Glutamatergic neuron (in vitro differentiated cells): Measurements from ENCODE around the gene PCDHGA7. TPM values are rescaled to one million over a fixed set of nuclear protein-coding genes. Genes with fewer than 3 reads are reported as not detected.
"Not testable (repeated sequence)": the region's sequence is repeated elsewhere in the genome, so short reads cannot be mapped to it uniquely, and the experiment has no call there.

Source experiments
- DNase-seq: peaks from one replicate; pipeline ENCODE4 v3.0.0; 2022
- H3K27ac Mint-ChIP-seq: one replicate; pipeline ENCODE4 v1.8.0; 2020; ENCODE audit warnings: mild to moderate bottlenecking, mixed read lengths, inconsistent platforms; ENCODE audit not compliant: unreplicated experiment
- H3K27me3 Mint-ChIP-seq: one replicate; pipeline ENCODE4 v1.8.0; 2020; ENCODE audit warnings: mild to moderate bottlenecking, moderate library complexity, mixed read lengths, inconsistent platforms; ENCODE audit not compliant: unreplicated experiment
- H3K36me3 Mint-ChIP-seq: one replicate; pipeline ENCODE4 v1.8.0; 2020; ENCODE audit warnings: mild to moderate bottlenecking, mixed read lengths, inconsistent platforms; ENCODE audit not compliant: unreplicated experiment
- H3K4me1 Mint-ChIP-seq: one replicate; pipeline ENCODE4 v1.8.0; 2020; ENCODE audit warnings: mild to moderate bottlenecking, low read depth, mixed read lengths, inconsistent platforms; ENCODE audit not compliant: unreplicated experiment
- H3K4me3 Mint-ChIP-seq: one replicate; pipeline ENCODE4 v1.8.0; 2020; ENCODE audit warnings: mild to moderate bottlenecking, mixed read lengths, inconsistent platforms; ENCODE audit not compliant: unreplicated experiment
- H3K9me3 Mint-ChIP-seq: one replicate; pipeline ENCODE4 v1.8.0; 2020; ENCODE audit warnings: mild to moderate bottlenecking, moderate library complexity, mixed read lengths, inconsistent platforms; ENCODE audit not compliant: unreplicated experiment
- total RNA-seq: library from RNA; stranded (reverse); fragmentation: NEBNext Ultra II Directional; extraction: Animal tissue kit (Norgen Biotek cat#: 25700); gene quantifications from one replicate; pipeline ENCODE4 v1.2.1, GENCODE V29; 2021; ENCODE audit not compliant: unreplicated experiment
- TF ChIP-seq, protein P1 (sequence below): fragments of 200-600 bp; sonication (generic); IDR thresholded peaks from one replicate; pipeline ENCODE4 v1.5.0; 2021; ENCODE audit not compliant: partially characterized antibody, unreplicated experiment

The PCDHGA7 gene
- total RNA-seq, 1 donor from 2014 or later, result 4.2 TPM

DNA sequence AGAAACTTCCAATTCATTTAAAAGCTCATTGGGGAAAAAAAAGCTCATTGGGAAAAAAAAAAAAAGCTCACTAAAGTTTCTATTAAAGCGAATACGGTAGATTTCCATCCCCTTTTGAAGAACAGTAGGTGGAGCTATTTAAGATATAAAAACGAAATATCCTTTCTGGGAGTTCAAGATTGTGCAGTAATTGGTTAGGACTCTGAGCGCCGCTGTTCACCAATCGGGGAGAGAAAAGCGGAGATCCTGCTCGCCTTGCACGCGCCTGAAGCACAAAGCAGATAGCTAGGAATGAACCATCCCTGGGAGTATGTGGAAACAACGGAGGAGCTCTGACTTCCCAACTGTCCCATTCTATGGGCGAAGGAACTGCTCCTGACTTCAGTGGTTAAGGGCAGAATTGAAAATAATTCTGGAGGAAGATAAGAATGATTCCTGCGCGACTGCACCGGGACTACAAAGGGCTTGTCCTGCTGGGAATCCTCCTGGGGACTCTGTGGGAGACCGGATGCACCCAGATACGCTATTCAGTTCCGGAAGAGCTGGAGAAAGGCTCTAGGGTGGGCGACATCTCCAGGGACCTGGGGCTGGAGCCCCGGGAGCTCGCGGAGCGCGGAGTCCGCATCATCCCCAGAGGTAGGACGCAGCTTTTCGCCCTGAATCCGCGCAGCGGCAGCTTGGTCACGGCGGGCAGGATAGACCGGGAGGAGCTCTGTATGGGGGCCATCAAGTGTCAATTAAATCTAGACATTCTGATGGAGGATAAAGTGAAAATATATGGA lies 48.0 kb downstream of the PCDHGA7 start, which contains the start of gene PCDHGA12:
Gene PCDHGA12 (plus strand): TSS at position 176 of the 782 bp plus-strand sequence. CDS start 253 bp downstream, at position 429.
- Mint-ChIP-seq H3K27me3 (peaks cover 14% of the 10 kb centered on the region), H3K4me1 (no peaks in the 10 kb centered on the region), H3K9me3 (peaks cover 45% of the 10 kb centered on the region), H3K27ac (no peak within 1 kb of the TSS), H3K36me3 (peaks cover 74% of the 10 kb centered on the region), H3K4me3 (no peak within 1 kb of the TSS)
- TF ChIP-seq, protein P1, sequence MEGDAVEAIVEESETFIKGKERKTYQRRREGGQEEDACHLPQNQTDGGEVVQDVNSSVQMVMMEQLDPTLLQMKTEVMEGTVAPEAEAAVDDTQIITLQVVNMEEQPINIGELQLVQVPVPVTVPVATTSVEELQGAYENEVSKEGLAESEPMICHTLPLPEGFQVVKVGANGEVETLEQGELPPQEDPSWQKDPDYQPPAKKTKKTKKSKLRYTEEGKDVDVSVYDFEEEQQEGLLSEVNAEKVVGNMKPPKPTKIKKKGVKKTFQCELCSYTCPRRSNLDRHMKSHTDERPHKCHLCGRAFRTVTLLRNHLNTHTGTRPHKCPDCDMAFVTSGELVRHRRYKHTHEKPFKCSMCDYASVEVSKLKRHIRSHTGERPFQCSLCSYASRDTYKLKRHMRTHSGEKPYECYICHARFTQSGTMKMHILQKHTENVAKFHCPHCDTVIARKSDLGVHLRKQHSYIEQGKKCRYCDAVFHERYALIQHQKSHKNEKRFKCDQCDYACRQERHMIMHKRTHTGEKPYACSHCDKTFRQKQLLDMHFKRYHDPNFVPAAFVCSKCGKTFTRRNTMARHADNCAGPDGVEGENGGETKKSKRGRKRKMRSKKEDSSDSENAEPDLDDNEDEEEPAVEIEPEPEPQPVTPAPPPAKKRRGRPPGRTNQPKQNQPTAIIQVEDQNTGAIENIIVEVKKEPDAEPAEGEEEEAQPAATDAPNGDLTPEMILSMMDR, result no peak
- DNase-seq, result no peak

DNA sequence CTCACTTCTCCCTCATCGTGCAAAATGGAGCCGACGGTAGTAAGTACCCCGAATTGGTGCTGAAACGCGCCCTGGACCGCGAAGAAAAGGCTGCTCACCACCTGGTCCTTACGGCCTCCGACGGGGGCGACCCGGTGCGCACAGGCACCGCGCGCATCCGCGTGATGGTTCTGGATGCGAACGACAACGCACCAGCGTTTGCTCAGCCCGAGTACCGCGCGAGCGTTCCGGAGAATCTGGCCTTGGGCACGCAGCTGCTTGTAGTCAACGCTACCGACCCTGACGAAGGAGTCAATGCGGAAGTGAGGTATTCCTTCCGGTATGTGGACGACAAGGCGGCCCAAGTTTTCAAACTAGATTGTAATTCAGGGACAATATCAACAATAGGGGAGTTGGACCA lies 48.7 kb downstream of the PCDHGA7 start:
- H3K4me1 Mint-ChIP-seq, result no peaks in the 10 kb centered on the region
- H3K27me3 Mint-ChIP-seq, result peaks cover 14% of the 10 kb centered on the region
- H3K4me3 Mint-ChIP-seq, result no peak overlapping the region
- peaks cover 45% of the 10 kb centered on the region for H3K9me3 Mint-ChIP-seq
- TF ChIP-seq, protein P1, result no peak
- no peak overlapping the region for H3K27ac Mint-ChIP-seq
- no peak for DNase-seq
- H3K36me3 Mint-ChIP-seq, result peaks cover 71% of the 10 kb centered on the region

DNA sequence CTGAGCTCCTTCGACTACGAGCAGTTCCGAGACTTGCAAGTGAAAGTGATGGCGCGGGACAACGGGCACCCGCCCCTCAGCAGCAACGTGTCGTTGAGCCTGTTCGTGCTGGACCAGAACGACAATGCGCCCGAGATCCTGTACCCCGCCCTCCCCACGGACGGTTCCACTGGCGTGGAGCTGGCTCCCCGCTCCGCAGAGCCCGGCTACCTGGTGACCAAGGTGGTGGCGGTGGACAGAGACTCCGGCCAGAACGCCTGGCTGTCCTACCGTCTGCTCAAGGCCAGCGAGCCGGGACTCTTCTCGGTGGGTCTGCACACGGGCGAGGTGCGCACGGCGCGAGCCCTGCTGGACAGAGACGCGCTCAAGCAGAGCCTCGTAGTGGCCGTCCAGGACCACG lies 49.8 kb downstream of the PCDHGA7 start:
- Mint-ChIP-seq H3K27me3 (peaks cover 14% of the 10 kb centered on the region), H3K36me3 (peaks cover 67% of the 10 kb centered on the region), H3K9me3 (peaks cover 37% of the 10 kb centered on the region)
- not testable (repeated sequence) for DNase-seq, H3K27ac Mint-ChIP-seq, H3K4me3 Mint-ChIP-seq, H3K4me1 Mint-ChIP-seq

DNA sequence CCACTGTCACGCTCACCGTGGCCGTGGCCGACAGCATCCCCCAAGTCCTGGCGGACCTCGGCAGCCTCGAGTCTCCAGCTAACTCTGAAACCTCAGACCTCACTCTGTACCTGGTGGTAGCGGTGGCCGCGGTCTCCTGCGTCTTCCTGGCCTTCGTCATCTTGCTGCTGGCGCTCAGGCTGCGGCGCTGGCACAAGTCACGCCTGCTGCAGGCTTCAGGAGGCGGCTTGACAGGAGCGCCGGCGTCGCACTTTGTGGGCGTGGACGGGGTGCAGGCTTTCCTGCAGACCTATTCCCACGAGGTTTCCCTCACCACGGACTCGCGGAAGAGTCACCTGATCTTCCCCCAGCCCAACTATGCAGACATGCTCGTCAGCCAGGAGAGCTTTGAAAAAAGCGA lies 50.2 kb downstream of the PCDHGA7 start:
- not testable (repeated sequence) for DNase-seq, H3K4me1 Mint-ChIP-seq, H3K4me3 Mint-ChIP-seq
- Mint-ChIP-seq H3K27ac (peak overlapping the region; percentile 28), H3K36me3 (peaks cover 63% of the 10 kb centered on the region), H3K27me3 (peaks cover 14% of the 10 kb centered on the region), H3K9me3 (peaks cover 37% of the 10 kb centered on the region)

DNA sequence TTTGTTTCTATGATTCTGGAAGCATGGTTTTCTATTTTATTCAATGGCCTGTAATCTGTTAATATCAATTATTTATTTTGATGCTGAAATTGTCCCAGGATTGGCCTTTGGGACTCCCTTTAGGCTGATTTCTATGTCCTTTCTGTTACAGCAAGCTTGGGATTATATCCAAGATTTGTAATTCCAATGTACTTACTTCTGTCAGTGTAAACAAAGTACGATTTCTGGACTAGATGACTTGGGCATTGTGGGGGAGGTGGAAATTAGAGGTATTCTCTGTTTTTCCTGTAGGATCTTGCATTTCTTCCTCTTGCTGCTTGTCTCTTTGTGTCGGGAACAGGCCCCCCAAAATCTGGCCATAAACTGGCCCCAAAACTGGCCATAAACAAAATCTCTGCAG lies 51.5 kb downstream of the PCDHGA7 start:
- no peak overlapping the region for H3K27ac Mint-ChIP-seq
- H3K9me3 Mint-ChIP-seq, result peaks cover 29% of the 10 kb centered on the region
- no peak for DNase-seq

More for the DNA sequence above, 51.5 kb downstream of the PCDHGA7 start:
- H3K36me3 Mint-ChIP-seq, result peaks cover 53% of the 10 kb centered on the region
- H3K4me1 Mint-ChIP-seq, result no peaks in the 10 kb centered on the region
- TF ChIP-seq, protein P1, result no peak
- H3K27me3 Mint-ChIP-seq, result peaks cover 8% of the 10 kb centered on the region
- H3K4me3 Mint-ChIP-seq, result no peak overlapping the region

Other genes starting within 250 kb of the PCDHGA7 start
- 72.2 TPM for gene PCDHB5, start 247.5 kb upstream of the PCDHGA7 start, total RNA-seq
- gene PCDHB6, start 232.7 kb upstream of the PCDHGA7 start, total RNA-seq, result 7.2 TPM
- gene PCDHB7, start 210.1 kb upstream of the PCDHGA7 start, total RNA-seq, result 3.4 TPM
- 19.8 TPM for gene PCDHB8, start 205.0 kb upstream of the PCDHGA7 start, total RNA-seq
- gene PCDHB16, start 200.4 kb upstream of the PCDHGA7 start, total RNA-seq, result 20.1 TPM
- 12.2 TPM for gene PCDHB9, start 195.6 kb upstream of the PCDHGA7 start, total RNA-seq
- 17.7 TPM for gene PCDHB10, start 190.4 kb upstream of the PCDHGA7 start, total RNA-seq
- gene PCDHB11, start 183.1 kb upstream of the PCDHGA7 start, total RNA-seq, result 10.6 TPM
- gene PCDHB12, start 174.0 kb upstream of the PCDHGA7 start, total RNA-seq, result 14.4 TPM
- 12.7 TPM for gene PCDHB13, start 168.8 kb upstream of the PCDHGA7 start, total RNA-seq
- gene PCDHB14, start 159.4 kb upstream of the PCDHGA7 start, total RNA-seq, result 16.5 TPM
- gene PCDHB15, start 137.3 kb upstream of the PCDHGA7 start, total RNA-seq, result 29.5 TPM
- 1.9 TPM for gene SLC25A2, start 78.7 kb upstream of the PCDHGA7 start, total RNA-seq
- 89.4 TPM for gene TAF7, start 62.0 kb upstream of the PCDHGA7 start, total RNA-seq
- 4.6 TPM for gene PCDHGA1, start 52.2 kb upstream of the PCDHGA7 start, total RNA-seq
- gene PCDHGA2, start 44.0 kb upstream of the PCDHGA7 start, total RNA-seq, result 3.0 TPM
- gene PCDHGA3, start 38.9 kb upstream of the PCDHGA7 start, total RNA-seq, result 10.4 TPM
- gene PCDHGB1, start 32.6 kb upstream of the PCDHGA7 start, total RNA-seq, result 9.6 TPM
- gene PCDHGA4, start 27.7 kb upstream of the PCDHGA7 start, total RNA-seq, result 8.2 TPM
- 8.9 TPM for gene PCDHGB2, start 22.7 kb upstream of the PCDHGA7 start, total RNA-seq
- gene PCDHGA5, start 18.6 kb upstream of the PCDHGA7 start, total RNA-seq, result 4.6 TPM
- 6.2 TPM for gene PCDHGB3, start 12.5 kb upstream of the PCDHGA7 start, total RNA-seq
- gene PCDHGA6, start 8.9 kb upstream of the PCDHGA7 start, total RNA-seq, result 6.3 TPM
- gene PCDHGB4, start 5.0 kb downstream of the PCDHGA7 start, total RNA-seq, result 40.8 TPM
- 7.2 TPM for gene PCDHGA8, start 9.9 kb downstream of the PCDHGA7 start, total RNA-seq
- gene PCDHGB5, start 15.2 kb downstream of the PCDHGA7 start, total RNA-seq, result 9.3 TPM
- 5.5 TPM for gene PCDHGA9, start 20.0 kb downstream of the PCDHGA7 start, total RNA-seq
- 59.8 TPM for gene PCDHGB6, start 25.3 kb downstream of the PCDHGA7 start, total RNA-seq
- gene PCDHGA10, start 30.2 kb downstream of the PCDHGA7 start, total RNA-seq, result 16.6 TPM
- gene PCDHGB7, start 34.9 kb downstream of the PCDHGA7 start, total RNA-seq, result 38.6 TPM
- gene PCDHGA11, start 38.3 kb downstream of the PCDHGA7 start, total RNA-seq, result 12.5 TPM
- gene PCDHGA12, start 47.8 kb downstream of the PCDHGA7 start, total RNA-seq, result 6.1 TPM
- 40.1 TPM for gene PCDHGC3, start 93.2 kb downstream of the PCDHGA7 start, total RNA-seq
- 6.7 TPM for gene PCDHGC4, start 102.3 kb downstream of the PCDHGA7 start, total RNA-seq
- 4.0 TPM for gene PCDHGC5, start 106.3 kb downstream of the PCDHGA7 start, total RNA-seq
- 51.6 TPM for gene DIAPH1, start 236.3 kb downstream of the PCDHGA7 start, total RNA-seq